Activated naive CD8-positive, alpha-beta T cell treated with anti-CD3 and anti-CD28 coated beads, Interleukin-2, amount 50 U/mL, for 16 hours (primary cell): ENCODE results near the gene TEX22.

Experiments used
- DNase-seq: peaks from one replicate; pipeline ENCODE4 v3.0.0-alpha.2; 2020; ENCODE audit warnings: low read depth, low spot score

Gene TEX22

DNA sequence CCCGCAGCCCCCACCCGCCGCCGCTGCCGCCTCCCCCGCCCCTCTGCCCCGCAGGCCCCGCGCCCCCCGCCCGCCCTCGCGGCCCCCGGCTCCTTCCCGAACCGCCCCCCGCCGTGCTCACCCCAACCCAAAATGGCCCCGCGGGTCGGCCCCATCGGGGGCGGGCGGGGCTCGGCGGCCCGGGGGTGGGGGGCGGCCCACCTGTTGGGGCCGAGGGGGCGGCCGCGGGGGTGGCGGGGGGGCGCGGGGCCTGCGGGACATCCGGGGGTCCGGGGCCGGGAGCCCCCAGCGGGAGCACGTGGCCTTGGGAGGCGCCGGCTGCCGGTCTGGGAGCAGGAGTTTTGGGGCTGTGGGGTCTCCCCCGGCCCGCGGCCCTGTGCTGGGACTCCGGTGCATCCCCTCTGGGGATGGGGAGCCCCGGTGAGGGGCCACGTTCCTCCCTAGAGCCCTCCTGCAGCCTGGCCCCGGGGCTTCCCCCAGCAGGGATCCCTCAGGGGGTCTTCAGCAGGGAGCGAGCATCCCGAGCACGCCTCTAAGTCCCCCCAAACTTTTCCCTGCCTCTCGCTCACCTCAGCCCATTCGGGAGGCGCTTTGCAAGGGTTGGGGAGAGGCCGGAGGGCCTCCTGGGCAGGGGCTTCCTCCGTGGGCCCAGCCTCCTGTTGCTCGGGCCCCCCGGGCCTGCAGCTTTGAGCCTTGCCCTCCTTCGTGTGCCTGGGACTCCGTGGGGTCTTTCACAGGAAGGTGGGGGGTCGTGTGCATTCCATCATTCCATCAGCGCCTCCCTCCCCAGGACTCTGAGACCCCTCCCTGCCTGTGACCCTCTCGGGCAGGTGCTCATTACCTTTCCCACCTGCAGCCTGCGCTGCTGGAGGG, 22.0 kb downstream of the TEX22 start:
- no peak for DNase-seq

DNA sequence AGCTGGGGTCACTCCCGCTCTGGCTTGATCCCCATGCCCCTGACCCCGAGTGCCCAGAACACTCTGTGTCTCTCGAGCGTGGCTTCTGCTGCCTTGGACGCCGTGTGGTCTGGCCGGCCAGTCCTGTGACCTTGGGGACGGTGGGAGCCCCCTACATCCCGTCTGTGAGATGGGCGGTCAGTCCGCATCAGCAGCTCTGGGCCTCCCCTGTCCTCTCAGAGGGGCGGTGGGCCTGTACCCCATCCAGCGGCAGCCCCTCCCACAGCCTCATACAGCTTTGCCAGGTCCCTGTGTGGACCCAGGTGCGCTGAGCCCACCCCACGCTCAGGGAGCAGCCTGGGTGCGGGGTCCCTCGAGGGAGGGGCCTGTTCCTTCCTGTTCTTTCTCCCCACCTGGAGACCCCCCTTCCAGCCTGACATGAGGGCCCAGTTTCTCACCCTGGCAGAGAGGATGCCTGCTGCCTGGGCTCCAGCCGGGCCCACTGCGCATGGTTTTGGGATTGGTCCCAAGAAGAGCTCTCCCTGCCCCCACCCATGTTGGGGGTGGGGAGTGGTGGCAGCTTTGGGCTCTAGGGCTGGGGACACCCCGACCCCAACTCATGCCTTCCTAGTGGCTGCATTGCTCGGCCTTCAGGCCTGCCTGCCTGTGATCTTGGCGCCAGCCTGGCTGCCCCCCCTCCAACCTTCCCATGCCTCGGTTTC, 22.8 kb downstream of the TEX22 start:
- DNase-seq: no peak

DNA sequence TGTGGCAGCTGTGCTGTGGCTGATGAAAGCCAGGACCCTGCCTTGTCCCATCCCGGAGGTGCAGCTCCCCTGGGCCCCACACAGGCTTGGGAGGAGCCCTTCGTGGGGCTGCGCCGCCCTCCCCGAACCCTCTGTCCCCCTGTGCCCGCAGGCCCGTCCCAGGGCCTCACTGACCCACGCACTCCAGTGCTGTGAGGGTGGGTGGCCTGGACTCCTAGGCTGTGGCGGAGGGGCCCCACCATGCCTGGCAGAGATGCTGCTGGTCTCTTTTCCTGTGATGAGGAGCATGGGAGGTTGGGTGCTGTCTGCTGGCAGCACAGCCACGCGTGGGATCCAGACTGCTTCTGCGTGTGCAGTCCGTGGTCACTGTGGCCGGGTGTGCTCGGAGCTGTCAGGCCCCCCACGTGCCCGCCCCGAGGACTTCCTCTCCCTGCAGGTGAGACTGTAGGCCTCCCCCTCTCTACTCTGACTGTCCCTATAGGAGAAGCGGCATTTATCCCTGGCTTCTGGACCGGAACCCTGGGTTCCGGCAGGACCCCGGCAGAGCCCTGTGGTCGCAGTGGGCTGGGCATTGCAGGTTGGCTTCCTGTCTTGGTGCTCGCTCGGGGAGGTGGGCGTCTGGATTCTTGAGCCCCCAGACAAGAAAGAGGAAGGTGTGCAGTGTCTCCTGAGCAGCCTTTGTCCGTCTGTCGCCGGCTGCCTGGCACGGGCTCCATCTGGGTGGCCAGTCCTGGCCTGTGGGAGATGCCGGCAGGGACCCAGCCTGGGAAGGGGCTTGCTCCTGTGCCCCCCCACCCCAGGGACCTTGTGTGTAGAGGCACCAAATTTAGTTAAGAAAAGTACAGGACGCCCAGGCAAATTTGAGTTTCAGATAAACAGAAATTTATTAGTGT, 23.6 kb downstream of the TEX22 start:
- no peak for DNase-seq

GRCh38 chr14:105422695-105423487, 24.6 kb downstream of the TEX22 start:
- DNase-seq: no peak

DNA sequence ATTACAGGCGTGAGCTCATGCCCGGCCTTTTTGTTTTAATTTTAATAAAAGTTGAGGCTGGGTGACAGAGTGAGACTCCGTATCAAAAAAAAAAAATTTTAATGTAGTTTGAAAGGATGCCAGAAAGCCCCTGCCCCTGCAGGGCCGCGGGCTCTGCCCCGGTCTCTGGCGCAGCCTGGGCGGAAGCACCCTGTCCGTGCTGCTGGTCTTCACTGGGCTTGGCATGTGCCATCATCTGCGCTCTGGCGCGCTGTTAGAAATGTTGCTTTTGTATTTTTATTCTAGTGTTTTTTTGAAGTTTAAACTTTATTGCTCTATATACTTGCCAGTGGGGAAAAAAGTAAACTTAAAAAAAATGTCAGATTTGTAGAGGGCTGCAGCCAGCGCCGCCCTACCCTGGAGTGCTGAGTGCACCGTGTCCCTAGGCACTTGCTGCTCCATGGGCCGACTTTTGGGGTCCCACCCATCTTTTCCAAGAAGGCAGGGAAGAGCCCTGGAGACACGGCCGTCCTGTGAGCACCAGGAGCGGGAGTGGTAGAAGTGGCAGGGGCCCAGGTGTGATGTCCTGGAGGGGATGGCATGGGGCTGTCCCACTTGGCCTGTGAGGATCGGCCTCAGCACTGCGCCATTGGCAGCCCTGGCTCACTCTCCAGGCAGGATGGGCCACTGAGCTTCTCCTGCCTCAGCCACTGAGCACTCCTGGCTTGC, 25.3 kb downstream of the TEX22 start:
- no peak for DNase-seq

DNA sequence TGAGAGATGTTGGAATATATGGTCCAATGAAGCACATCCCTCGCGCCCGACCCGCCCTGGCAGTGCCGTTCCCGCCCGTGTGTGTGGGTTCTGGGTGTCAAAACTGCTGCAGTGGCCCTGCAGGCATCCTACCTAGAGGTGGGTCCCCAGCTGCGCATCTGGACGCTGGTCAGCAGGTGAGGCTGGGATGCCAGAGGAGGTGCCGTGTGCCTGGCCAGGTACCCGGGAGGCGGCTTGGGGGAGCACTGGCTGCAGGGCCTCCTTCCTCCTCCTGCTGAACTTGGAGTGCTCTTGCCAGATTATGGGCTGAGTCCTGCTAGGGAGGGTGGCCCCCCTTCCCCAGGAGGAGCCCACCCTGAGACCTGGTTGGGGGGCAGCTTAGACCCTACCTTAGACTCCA, 26.5 kb downstream of the TEX22 start:
- DNase-seq: no peak

DNA sequence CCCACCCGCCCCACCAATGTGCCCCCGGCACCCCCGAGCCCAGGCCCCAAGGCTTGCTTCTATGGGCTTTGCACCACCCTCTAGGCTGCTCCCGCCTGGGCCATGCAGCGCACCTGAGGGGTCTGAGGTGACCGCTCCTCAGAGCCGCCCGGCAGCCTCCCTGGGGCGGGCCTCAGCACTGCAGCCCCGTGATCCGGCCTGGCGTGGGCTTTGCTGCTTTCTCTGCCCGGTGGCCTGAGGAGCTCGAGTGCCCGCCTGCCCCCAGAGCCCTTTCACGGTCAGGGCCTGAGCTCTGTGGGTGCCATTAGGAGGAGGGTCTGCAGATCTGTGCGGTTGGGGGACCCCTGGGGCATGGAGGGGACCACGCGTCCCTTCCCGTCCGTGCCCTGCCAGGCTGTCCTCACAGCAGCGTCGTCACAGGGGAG, 27.5 kb downstream of the TEX22 start:
- DNase-seq: no peak

- DNase-seq: no peak
Measured at GRCh38 chr14:105426416-105427130, 28.2 kb downstream of the TEX22 start.

GRCh38 chr14:105427412-105427811, 29.1 kb downstream of the TEX22 start:
- no peak for DNase-seq

- DNase-seq: no peak
Measured at GRCh38 chr14:105427936-105428485, 29.7 kb downstream of the TEX22 start.

- no peak for DNase-seq
Measured at GRCh38 chr14:105430042-105430441, 31.7 kb downstream of the TEX22 start.

DNA sequence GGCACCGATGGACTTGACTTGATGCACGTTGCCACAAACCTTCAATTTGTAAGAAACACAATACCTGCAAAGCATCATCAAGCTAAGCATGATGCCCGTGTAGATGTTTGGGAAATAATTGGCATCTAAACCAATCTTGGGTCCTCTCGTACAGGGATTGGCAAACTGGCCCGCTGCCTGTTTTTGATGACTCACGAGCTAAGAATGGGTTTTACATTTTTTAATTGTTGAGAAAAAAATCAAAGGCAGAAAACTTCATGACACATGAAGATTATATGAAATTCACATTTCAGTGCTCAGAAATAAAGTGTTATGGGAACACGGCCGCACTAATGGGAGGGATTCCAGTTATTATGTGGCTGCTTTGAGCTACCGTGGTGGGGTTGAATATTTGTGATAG, 32.2 kb downstream of the TEX22 start:
- no peak for DNase-seq

- DNase-seq: no peak
Measured at GRCh38 chr14:105431256-105431655, 32.9 kb downstream of the TEX22 start.

- DNase-seq: no peak
Measured at GRCh38 chr14:105432657-105433056, 34.3 kb downstream of the TEX22 start.

DNA sequence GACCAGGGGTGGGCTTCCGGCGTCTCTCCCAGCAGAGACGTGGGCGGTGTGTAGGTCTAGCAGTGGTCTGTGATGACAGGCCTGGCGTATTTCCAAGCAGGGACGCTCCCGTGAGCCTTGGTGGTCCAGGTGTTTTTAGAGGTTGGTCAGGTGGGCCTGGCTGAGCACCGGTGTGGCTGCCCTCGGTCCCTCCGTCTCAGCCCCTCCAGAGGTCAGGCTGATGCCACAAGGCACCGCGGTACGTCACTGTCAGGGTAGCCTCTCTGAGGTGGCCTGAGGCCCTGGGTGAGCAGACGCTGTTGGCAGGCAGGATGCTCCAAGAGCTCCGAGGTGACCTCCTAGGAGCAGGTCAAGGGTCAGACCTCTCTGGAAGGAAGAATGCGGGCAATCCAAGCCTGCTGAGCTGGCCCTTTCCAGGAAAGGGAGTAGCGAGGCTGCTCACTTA, 34.8 kb downstream of the TEX22 start:
- no peak for DNase-seq

- no peak for DNase-seq
Measured at GRCh38 chr14:105436402-105436801, 38.1 kb downstream of the TEX22 start.

GRCh38 chr14:105436891-105437722, 38.8 kb downstream of the TEX22 start:
- no peak for DNase-seq

GRCh38 chr14:105437723-105438500, 39.6 kb downstream of the TEX22 start:
- DNase-seq: no peak
